Neutrophil (primary cell): ENCODE data around the gene TFAM.
"Not testable (repeated sequence)": the region's sequence is repeated elsewhere in the genome, so short reads cannot be mapped to it uniquely, and the experiment has no call there.

Source experiments
- H3K27ac ChIP-seq: fragments of 200-600 bp; sonication (generic); 2 replicates; pipeline ENCODE4 v1.5.1; 2016; ENCODE audit warnings: mild to moderate bottlenecking, moderate library complexity
- H3K27me3 ChIP-seq: fragments of 200-600 bp; sonication (generic); 2 replicates; pipeline ENCODE4 v1.6.0; 2016; ENCODE audit warnings: mild to moderate bottlenecking
- H3K36me3 ChIP-seq: fragments of 200-600 bp; sonication (generic); 2 replicates; pipeline ENCODE4 v1.5.1; 2017
- H3K4me1 ChIP-seq, 2 experiments: fragments of 200-600 bp in 1 of 2; sonication (generic) in 1 of 2; 1 replicate in 1 of 2; 2 replicates in 1 of 2; pipeline versions ENCODE4 v1.5.1 to v1.6.1; 2013 to 2016; ENCODE audit warnings: low read depth in 1 of 2, low read length in 1 of 2, mild to moderate bottlenecking in 1 of 2, moderate library complexity in 1 of 2; ENCODE audit not compliant: control insufficient read depth in 1 of 2, insufficient read depth in 1 of 2
- H3K4me3 ChIP-seq, 2 experiments: fragments of 200-600 bp in 1 of 2; sonication (generic) in 1 of 2; 1 replicate in 1 of 2; 2 replicates in 1 of 2; pipeline ENCODE4 v1.5.1; 2013 to 2016; ENCODE audit warnings: low read depth in 1 of 2, low read length in 1 of 2, mild to moderate bottlenecking in 1 of 2, moderate library complexity in 1 of 2
- H3K9me3 ChIP-seq: fragments of 200-600 bp; sonication (generic); 2 replicates; pipeline ENCODE4 v1.5.1; 2016
- CTCF ChIP-seq: fragments of 200-600 bp; sonication (generic); IDR thresholded peaks from 2 replicates; pipeline ENCODE4 v1.5.1; 2016; ENCODE audit warnings: antibody characterized with exemption

The TFAM gene

GRCh38 chr10:58415757-58416156, 30.5 kb downstream of the TFAM start:
- Histone ChIP-seq H3K4me1 (no peaks in the 10 kb centered on the region), H3K27me3 (peaks cover 19% of the 10 kb centered on the region), H3K4me3 (no peak overlapping the region), H3K9me3 (no peaks in the 10 kb centered on the region), H3K27ac (no peak overlapping the region), H3K36me3 (no peaks in the 10 kb centered on the region)
- no peak for TF ChIP-seq CTCF

GRCh38 chr10:58417902-58418301, 32.7 kb downstream of the TFAM start:
- not testable (repeated sequence) for H3K9me3 ChIP-seq, H3K36me3 ChIP-seq, H3K4me3 ChIP-seq, H3K4me1 ChIP-seq, H3K27ac ChIP-seq
- H3K27me3 ChIP-seq: peaks cover 19% of the 10 kb centered on the region

DNA sequence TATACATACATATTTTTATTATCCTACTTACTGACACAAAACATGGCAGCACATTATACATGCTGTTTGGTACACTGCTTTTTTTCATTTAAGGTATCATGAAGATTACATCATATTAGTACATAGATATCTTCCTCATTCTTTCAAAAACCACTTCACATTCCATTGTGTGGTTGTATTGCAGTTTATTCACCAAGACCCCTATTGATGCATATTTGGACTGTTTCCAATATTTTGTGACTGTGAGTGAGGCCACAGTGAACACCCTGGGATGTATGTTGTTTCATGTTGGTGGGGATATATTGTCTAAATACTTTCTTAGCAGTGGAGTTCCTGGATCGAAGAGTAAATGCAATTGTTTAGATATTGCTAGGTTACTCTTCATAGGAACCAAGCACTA, 39.0 kb downstream of the TFAM start:
- TF ChIP-seq CTCF: no peak
- no peaks in the 10 kb centered on the region for H3K4me1 ChIP-seq
- no peaks in the 10 kb centered on the region for H3K27me3 ChIP-seq
- H3K36me3 ChIP-seq: no peaks in the 10 kb centered on the region
- H3K27ac ChIP-seq: no peak overlapping the region
- H3K9me3 ChIP-seq: no peaks in the 10 kb centered on the region
- no peak overlapping the region for H3K4me3 ChIP-seq

GRCh38 chr10:58428436-58428835, 43.2 kb downstream of the TFAM start:
- not testable (repeated sequence) for H3K4me1 ChIP-seq, H3K36me3 ChIP-seq, H3K27me3 ChIP-seq, H3K4me3 ChIP-seq, H3K27ac ChIP-seq, H3K9me3 ChIP-seq

DNA sequence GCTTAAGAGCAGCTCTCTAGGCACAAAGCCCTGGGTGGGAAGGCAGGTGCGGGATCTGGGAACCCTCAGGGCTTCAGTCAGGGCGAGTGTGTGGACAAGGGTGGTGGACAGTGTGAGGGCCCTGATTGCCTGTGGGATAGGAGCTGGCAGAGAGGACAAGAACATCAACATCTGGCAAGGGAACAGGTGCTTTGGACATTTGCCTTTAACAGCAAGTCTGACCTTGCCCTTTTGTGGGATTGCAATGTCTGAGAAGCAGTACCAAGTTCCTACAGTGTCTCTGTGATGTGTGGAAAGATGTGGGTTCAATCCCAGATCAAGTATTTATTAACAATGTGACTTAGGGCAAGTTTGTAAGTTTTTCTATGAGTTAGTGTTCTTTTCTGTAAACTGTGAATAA, 46.7 kb downstream of the TFAM start:
- no peak for TF ChIP-seq CTCF
- H3K4me3 ChIP-seq: no peak overlapping the region
- H3K9me3 ChIP-seq: no peaks in the 10 kb centered on the region
- no peak overlapping the region for H3K27ac ChIP-seq
- peaks cover 5 to 8% of the 10 kb centered on the region in 2 experiments for H3K4me1 ChIP-seq
- no peaks in the 10 kb centered on the region for H3K36me3 ChIP-seq
- H3K27me3 ChIP-seq: no peaks in the 10 kb centered on the region

DNA sequence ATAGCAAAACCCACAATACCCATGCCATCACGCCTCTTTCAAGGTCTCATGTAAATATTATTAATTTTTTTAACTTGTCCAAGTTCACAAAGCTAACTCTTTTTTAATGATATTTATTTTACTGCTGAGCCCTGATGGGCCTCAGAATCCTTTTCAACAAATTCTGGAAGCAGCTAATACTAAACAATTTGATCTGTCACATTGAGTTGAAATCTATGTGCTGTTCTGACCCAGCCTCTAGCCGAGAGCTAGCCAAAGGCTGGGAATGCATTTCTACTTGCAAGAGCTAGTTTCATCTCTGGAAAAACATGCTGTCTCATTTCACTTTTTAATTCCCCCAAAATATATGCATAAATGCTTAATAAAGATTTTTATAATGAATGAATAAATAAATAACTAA, 47.9 kb downstream of the TFAM start:
- Histone ChIP-seq H3K36me3 (no peaks in the 10 kb centered on the region), H3K27me3 (peaks cover 3% of the 10 kb centered on the region), H3K4me3 (no peak overlapping the region), H3K27ac (no peak overlapping the region), H3K4me1 (peaks cover 5 to 8% of the 10 kb centered on the region in 2 experiments), H3K9me3 (no peaks in the 10 kb centered on the region)
- no peak for TF ChIP-seq CTCF

DNA sequence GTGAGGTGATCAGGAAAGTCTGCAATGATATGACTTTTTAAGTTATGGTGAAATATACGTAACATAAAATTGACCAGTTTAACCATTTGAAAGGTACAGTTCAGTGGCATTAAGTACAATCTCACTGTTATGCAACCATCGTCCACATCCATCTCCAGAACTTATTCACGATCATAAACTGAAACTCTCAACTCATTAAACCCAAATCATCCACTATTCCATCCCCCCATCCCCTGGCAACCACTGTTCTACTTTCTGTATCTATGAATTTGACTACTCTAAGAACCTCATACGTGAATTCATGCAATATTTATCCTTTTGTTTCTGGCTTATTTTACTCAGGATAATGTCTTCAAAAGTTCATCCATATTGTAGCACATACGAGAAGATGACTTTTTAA, 48.4 kb downstream of the TFAM start:
- no peaks in the 10 kb centered on the region for H3K9me3 ChIP-seq
- peaks cover 5 to 8% of the 10 kb centered on the region in 2 experiments for H3K4me1 ChIP-seq
- H3K27me3 ChIP-seq: peaks cover 7% of the 10 kb centered on the region
- no peak overlapping the region for H3K27ac ChIP-seq
- TF ChIP-seq CTCF: no peak
- no peak overlapping the region for H3K4me3 ChIP-seq
- no peaks in the 10 kb centered on the region for H3K36me3 ChIP-seq
